Heart left ventricle (tissue), 16 donors: ENCODE data around the gene RAB6C. TPM values are rescaled to one million over a fixed set of nuclear protein-coding genes. Genes with fewer than 3 reads are reported as not detected.
"Not testable (repeated sequence)": the region's sequence is repeated elsewhere in the genome, so short reads cannot be mapped to it uniquely, and the experiment has no call there.

Experiments
- ATAC-seq, 4 donors: fragments of 200-7000 bp; cut with Tn5 transposase; one replicate each; pipeline ENCODE4 v1.9.1; 2020 to 2022; ENCODE audit warnings: moderate library complexity in 4 of 4, mild to moderate bottlenecking in 3 of 4, moderate number of reproducible peaks in 1 of 4
- DNase-seq, 5 donors: peaks; one replicate each; pipeline ENCODE4 v3.0.0-alpha.2; 2020
- H3K27ac ChIP-seq, 12 donors: fragments of 200-600 bp; sonication (generic) in 4 of 12; one replicate each; pipeline versions ENCODE4 v1.5.0 to v1.8.0; 2016 to 2022; ENCODE audit warnings: mild to moderate bottlenecking in 2 of 12
- H3K27me3 ChIP-seq, 9 donors: fragments of 200-600 bp; sonication (generic) in 2 of 9; one replicate each; pipeline versions ENCODE4 v1.5.1 to v1.8.0; 2016 to 2022; ENCODE audit warnings: mild to moderate bottlenecking in 3 of 9
- H3K36me3 ChIP-seq, 9 donors: fragments of 200-600 bp; sonication (generic) in 2 of 9; one replicate each; pipeline versions ENCODE4 v1.5.0 to v1.8.0; 2018 to 2022; ENCODE audit warnings: mild to moderate bottlenecking in 2 of 9
- H3K4me1 ChIP-seq, 12 donors: fragments of 200-600 bp; sonication (generic) in 4 of 12; one replicate each; pipeline versions ENCODE4 v1.5.0 to v1.8.0; 2016 to 2022; ENCODE audit warnings: mild to moderate bottlenecking in 3 of 12
- H3K4me3 ChIP-seq, 12 donors: fragments of 200-600 bp; sonication (generic) in 4 of 12; one replicate each; pipeline versions ENCODE4 v1.5.0 to v1.8.0; 2017 to 2022; ENCODE audit warnings: mild to moderate bottlenecking in 9 of 12, moderate library complexity in 4 of 12
- H3K9me3 ChIP-seq, 12 donors: fragments of 200-600 bp; sonication (generic) in 4 of 12; one replicate each; pipeline versions ENCODE4 v1.5.0 to v1.8.0; 2016 to 2022; ENCODE audit warnings: mild to moderate bottlenecking in 1 of 12
- CTCF ChIP-seq, 12 donors: fragments of 200-600 bp; sonication (generic) in 4 of 12; IDR thresholded peaks; one replicate each; pipeline versions ENCODE4 v1.5.0 to v1.8.0; 2018 to 2022; ENCODE audit warnings: antibody characterized with exemption in 12 of 12, mild to moderate bottlenecking in 5 of 12
- POLR2A ChIP-seq, 2 donors: fragments of 450-650 bp; IDR thresholded peaks; one replicate each; pipeline ENCODE4 v1.6.1; 2017; ENCODE audit warnings: antibody characterized with exemption in 2 of 2, mild to moderate bottlenecking in 2 of 2, moderate library complexity in 2 of 2
- whole genome bisulfite sequencing, 4 donors: extraction: QIAGEN DNeasy Blood & Tissue Kit in 2 of 4; methylation state at CpG; one replicate each; pipeline versions ENCODE4 v1.1.5 to v1.1.7; 2013 to 2018; 5-methylcytosine and 5-hydroxymethylcytosine counted together
- intact Hi-C, 10 donors: fragments of 100-400 bp; cut with DNase I; formaldehyde crosslinking; loops; one replicate each; pipeline versions ENCODE4 v1.11.1 to v1.14.2; 2022
- polyA plus RNA-seq, 2 donors: library from polyadenylated mRNA; stranded (reverse); fragments of 200-250 nt; gene quantifications; one replicate each; pipeline ENCODE4 v1.2.3, GENCODE V29; 2013
- total RNA-seq, 9 donors: library from RNA; depleted of rRNA in 2 of 9; stranded (reverse); fragments of >200 nt in 2 of 9; fragmentation: NEBNext Ultra II Directional in 3 of 9; extraction: Animal tissue kit (Norgen Biotek cat#: 25700) in 3 of 9; gene quantifications; one replicate each; pipeline versions ENCODE4 v1.1.0 to v1.2.4, GENCODE V29; 2016 to 2023
- donor health status: ischemic (EF 13 %, LVEDD 7.1; RV severe dilation, severe dysfunction).
- donor health status: healthy with polysubstance abuse.
- donor health status: DM: no; HTN: yes; CAD: no.
- donor health status: DM: no; HTN: no; CAD: no.
- donor health status: ischemic (EF 25% LVEDD 6.9; RV normal size, moderate dysfunction).
- donor health status: ischemic (EF 25% LVEDD 5.7; RV mildly dilated, moderate dysfunction).
- donor health status: healthy.
- donor health status: DM: yes; HTN: yes; CAD: no.
- donor health status: ischemic (EF 35%, LVEDD 5.7; RV mildly dilated, moderate dysfunction).
- donor health status: nonischemic (EF 11% LVEDD 7.7; RV severe dilation, severe dysfunction).
- donor health status: DM: yes; HTN: yes; CAD: no.
- donor health status: PGD.
- donor health status: ischemic (EF 29% LVEDD 5.4; RV normal size, mild dysfunction).
- donor health status: nonischemic (EF 23%, LVEDD 6.1; RV moderate dilation, normal function).

RAB6C gene
- total and polyA plus RNA-seq, 11 donors, result 0.08 to 0.30 (median 0.09) TPM; not detected in 7

- H3K4me1 ChIP-seq, H3K9me3 ChIP-seq, intact Hi-C loops, H3K36me3 ChIP-seq, H3K27ac ChIP-seq: not testable (repeated sequence)
- Histone ChIP-seq H3K4me3 (peak overlapping the region in 1 of 12 donors; percentile 10), H3K27me3 (peaks cover 0 to 18% (median 0%) of the 10 kb centered on the region in 9 donors)
- 4 to 14% (median 8%) methylated on average over 12 to 40 of the region's 42 CpGs for WGBS, 4 donors
- peak in 4 of 5 donors; percentile 7 to 51 (median 30) for DNase-seq
- peak in 2 of 4 donors; percentile 61 to 82 for ATAC-seq
Measured at GRCh38 chr2:130005862-130006261, 26.4 kb downstream of the RAB6C start.

GRCh38 chr2:130016701-130017100 is 37.2 kb downstream of the RAB6C start:
- H3K27ac ChIP-seq, H3K4me3 ChIP-seq, H3K27me3 ChIP-seq, H3K4me1 ChIP-seq, DNase-seq, ATAC-seq, H3K36me3 ChIP-seq, intact Hi-C loops: not testable (repeated sequence)
- peaks cover 0 to 15% (median 0%) of the 10 kb centered on the region in 12 donors for H3K9me3 ChIP-seq
- WGBS, 4 donors, result 63 to 87% (median 77%) methylated on average over 5 of the region's 5 CpGs

- no peaks in the 10 kb centered on the region for H3K4me1 ChIP-seq
- no peak overlapping the region for H3K4me3 ChIP-seq
- ATAC-seq (no peak), DNase-seq (no peak)
- no peaks in the 10 kb centered on the region for H3K36me3 ChIP-seq
- peaks cover 0 to 9% (median 0%) of the 10 kb centered on the region in 12 donors for H3K9me3 ChIP-seq
- peaks cover 0 to 4% (median 0%) of the 10 kb centered on the region in 9 donors for H3K27me3 ChIP-seq
- no peak for TF ChIP-seq POLR2A (IDR thresholded peaks at IDR 0.05)
- no peak for TF ChIP-seq CTCF (IDR thresholded peaks at IDR 0.05)
- WGBS, 4 donors, result 70 to 83% (median 75%) methylated on average over 2 of the region's 2 CpGs
- intact Hi-C loops, result no loop called here
- no peak overlapping the region for H3K27ac ChIP-seq
Measured at GRCh38 chr2:130019402-130019801, 39.9 kb downstream of the RAB6C start.

GRCh38 chr2:130020069-130020468 is 40.6 kb downstream of the RAB6C start:
- H3K27me3 ChIP-seq, ATAC-seq, H3K9me3 ChIP-seq, H3K4me1 ChIP-seq, H3K36me3 ChIP-seq, H3K27ac ChIP-seq, H3K4me3 ChIP-seq, intact Hi-C loops, DNase-seq: not testable (repeated sequence)
- WGBS, 4 donors, result 11 to 24% (median 18%) methylated on average over 1 of the region's 1 CpG

- H3K27me3 ChIP-seq, H3K9me3 ChIP-seq, intact Hi-C loops, H3K36me3 ChIP-seq, H3K27ac ChIP-seq, DNase-seq, H3K4me3 ChIP-seq, H3K4me1 ChIP-seq, ATAC-seq: not testable (repeated sequence)
- 75 to 87% (median 82%) methylated on average over 1 of the region's 1 CpG for WGBS, 4 donors
Measured at GRCh38 chr2:130025931-130026330, 46.5 kb downstream of the RAB6C start.

Other genes with a start within 250 kb of the RAB6C start
- not detected for gene POTEF, start 149.6 kb downstream of the RAB6C start, total RNA-seq
- not detected for gene POTEF, start 149.6 kb downstream of the RAB6C start, polyA plus RNA-seq
- gene CCDC74B, start 165.4 kb downstream of the RAB6C start, total RNA-seq, result 1 to 10 TPM in 1 of 9 donors, under 1 TPM in 7, not detected in 1; 0.14 to 2.3 (median 0.48) TPM
- under 1 TPM; 0.50 to 0.55 TPM for gene CCDC74B, start 165.4 kb downstream of the RAB6C start, polyA plus RNA-seq
- 10 to 100 TPM; 23.4 to 32.7 (median 29.2) TPM for gene SMPD4, start 201.9 kb downstream of the RAB6C start, total RNA-seq
- gene SMPD4, start 201.9 kb downstream of the RAB6C start, polyA plus RNA-seq, result 10 to 100 TPM; 28.5 to 41.1 TPM
- gene MZT2B, start 202.6 kb downstream of the RAB6C start, total RNA-seq, result 100 to 1,000 TPM; 269 to 480 (median 360) TPM
- gene MZT2B, start 202.6 kb downstream of the RAB6C start, polyA plus RNA-seq, result 100 to 1,000 TPM; 279 to 623 TPM
- 100 to 1,000 TPM in 2 of 9 donors, 10 to 100 TPM in 3, 1 to 10 TPM in 4; 2.8 to 117 (median 44.7) TPM for gene TUBA3E, start 218.8 kb downstream of the RAB6C start, total RNA-seq
- gene TUBA3E, start 218.8 kb downstream of the RAB6C start, polyA plus RNA-seq, result 100 to 1,000 TPM in 1 of 2 donors, 10 to 100 TPM in 1; 69.5 to 325 TPM